ENCODE results near the gene DDX27. TPM values are rescaled to one million over a fixed set of nuclear protein-coding genes. Genes with fewer than 3 reads are reported as not detected.

Gene DDX27
- total RNA-seq, 1 donor from 2014 or later = 14.6 TPM

GRCh38 chr20:49281913-49282467, 62.8 kb downstream of the DDX27 start:
- no peak for DNase-seq
- Histone ChIP-seq H3K27ac (replicated peaks) (no peak overlapping the region), H3K9me3 (replicated peaks) (peaks cover 57% of the 10 kb centered on the region), H3K36me3 (peaks cover 79% of the 10 kb centered on the region), H3K4me1 (peaks cover 67% of the 10 kb centered on the region), H3K4me3 (no peak overlapping the region), H3K27me3 (ENCODE audit: low read depth) (no peaks in the 10 kb centered on the region)
- TF ChIP-seq CTCF (IDR thresholded peaks at IDR 0.05; ENCODE audit: borderline replicate concordance) = no peak
- intact Hi-C loops (cut with micrococcal nuclease) = no loop called here

GRCh38 chr20:49282584-49283171, 63.5 kb downstream of the DDX27 start:
- peaks cover 68% of the 10 kb centered on the region for H3K4me1 ChIP-seq
- intact Hi-C loops (cut with micrococcal nuclease) = no loop called here
- DNase-seq = no peak
- H3K27ac ChIP-seq (replicated peaks) = no peak overlapping the region
- peaks cover 64% of the 10 kb centered on the region for H3K9me3 ChIP-seq (replicated peaks)
- TF ChIP-seq CTCF (IDR thresholded peaks at IDR 0.05; ENCODE audit: borderline replicate concordance) = no peak
- no peak overlapping the region for H3K4me3 ChIP-seq
- H3K36me3 ChIP-seq = peaks cover 86% of the 10 kb centered on the region
- no peaks in the 10 kb centered on the region for H3K27me3 ChIP-seq (ENCODE audit: low read depth)

GRCh38 chr20:49283176-49283702, 64.0 kb downstream of the DDX27 start:
- peaks cover 69% of the 10 kb centered on the region for H3K4me1 ChIP-seq
- H3K36me3 ChIP-seq = peaks cover 92% of the 10 kb centered on the region
- intact Hi-C loops (cut with micrococcal nuclease) = no loop called here
- no peak overlapping the region for H3K27ac ChIP-seq (replicated peaks)
- H3K9me3 ChIP-seq (replicated peaks) = peaks cover 70% of the 10 kb centered on the region
- DNase-seq = no peak
- no peak overlapping the region for H3K4me3 ChIP-seq
- no peaks in the 10 kb centered on the region for H3K27me3 ChIP-seq (ENCODE audit: low read depth)
- TF ChIP-seq CTCF (IDR thresholded peaks at IDR 0.05; ENCODE audit: borderline replicate concordance) = no peak

- Histone ChIP-seq H3K36me3 (peaks cover 99% of the 10 kb centered on the region), H3K4me1 (peaks cover 65% of the 10 kb centered on the region), H3K4me3 (no peak overlapping the region), H3K9me3 (replicated peaks) (peaks cover 70% of the 10 kb centered on the region), H3K27ac (replicated peaks) (no peak overlapping the region), H3K27me3 (ENCODE audit: low read depth) (no peaks in the 10 kb centered on the region)
- no peak for TF ChIP-seq CTCF (IDR thresholded peaks at IDR 0.05; ENCODE audit: borderline replicate concordance)
- no peak for DNase-seq
- intact Hi-C loops (cut with micrococcal nuclease) = no loop called here
Measured at GRCh38 chr20:49283703-49284625, 64.7 kb downstream of the DDX27 start.

GRCh38 chr20:49284818-49285217, 65.6 kb downstream of the DDX27 start:
- H3K27me3 ChIP-seq (ENCODE audit: low read depth) = no peaks in the 10 kb centered on the region
- no peak overlapping the region for H3K4me3 ChIP-seq
- H3K36me3 ChIP-seq = peaks cover 100% of the 10 kb centered on the region
- no peak overlapping the region for H3K27ac ChIP-seq (replicated peaks)
- DNase-seq = no peak
- intact Hi-C loops (cut with micrococcal nuclease) = no loop called here
- peaks cover 70% of the 10 kb centered on the region for H3K9me3 ChIP-seq (replicated peaks)
- H3K4me1 ChIP-seq = peaks cover 56% of the 10 kb centered on the region
- no peak for TF ChIP-seq CTCF (IDR thresholded peaks at IDR 0.05; ENCODE audit: borderline replicate concordance)
